ENCODE results near the gene CYP4A22. TPM values are rescaled to one million over a fixed set of nuclear protein-coding genes. Genes with fewer than 3 reads are reported as not detected.

CYP4A22 gene
- total RNA-seq, 1 experiment from 2014 or later, result not detected

GRCh38 chr1:47181955-47182675, 44.9 kb downstream of the CYP4A22 start:
- no peak for DNase-seq (ENCODE audit: low read depth, low spot score)
- CTCF ChIA-PET, result interaction anchor here (1.2 to 1.4 kb wide), 2 partner anchors 11 to 81 kb away, joined by 4 to 5 read pairs; no protein-coding TSS in a partner anchor
- H3K4me3 ChIP-seq (ENCODE audit: low read depth in 2 of 2, low read length in 2 of 2), result no peak overlapping the region
- no peak overlapping the region for H3K27ac ChIP-seq (ENCODE audit: low read length)
- no TSS peak for BruUV-seq (replicated peaks)
- no peaks in the 10 kb centered on the region for H3K36me3 ChIP-seq (ENCODE audit: control insufficient read depth, insufficient read depth, low read length)
- H3K27me3 ChIP-seq (ENCODE audit: control insufficient read depth, insufficient read depth, low read length), result no peaks in the 10 kb centered on the region
- TF ChIP-seq CTCF (IDR thresholded peaks at IDR 0.05) (no peak), TCF7L2 (IDR thresholded peaks at IDR 0.05; ENCODE audit: low read depth, low read length) (no peak), SIN3A (IDR thresholded peaks at IDR 0.05; ENCODE audit: borderline replicate concordance, insufficient read depth, low read depth, low read length) (no peak), REST (IDR thresholded peaks at IDR 0.05; ENCODE audit: insufficient read depth in 1 of 2, low read depth in 2 of 2, low read length in 1 of 2) (0 out of 4 replicates have a peak, but pooled peaks of 1 of the 2 experiments have one; percentile 29), POLR2AphosphoS5 (IDR thresholded peaks at IDR 0.05; ENCODE audit: low read depth, low read length) (no peak)
- H3K4me1 ChIP-seq (ENCODE audit: control insufficient read depth, insufficient read depth, low read length), result no peaks in the 10 kb centered on the region
- intact Hi-C loops (cut with micrococcal nuclease; ENCODE audit: unreplicated experiment) (no loop called here), in situ Hi-C loops (cut with HindIII; ENCODE audit: low pct_unique_long_range_greater_than_20kb, low sequenced_read_pairs) (no loop called here)
- POLR2A ChIA-PET, result no interaction called here
- no peak for ATAC-seq
- no peaks in the 10 kb centered on the region for H3K9me3 ChIP-seq (ENCODE audit: control insufficient read depth, insufficient read depth, low read depth, low read length)

GRCh38 chr1:47182676-47183235, 45.5 kb downstream of the CYP4A22 start:
- POLR2A ChIA-PET, result no interaction called here
- Histone ChIP-seq H3K36me3 (ENCODE audit: control insufficient read depth, insufficient read depth, low read length) (no peaks in the 10 kb centered on the region), H3K27me3 (ENCODE audit: control insufficient read depth, insufficient read depth, low read length) (no peaks in the 10 kb centered on the region), H3K4me1 (ENCODE audit: control insufficient read depth, insufficient read depth, low read length) (no peaks in the 10 kb centered on the region), H3K9me3 (ENCODE audit: control insufficient read depth, insufficient read depth, low read depth, low read length) (no peaks in the 10 kb centered on the region), H3K27ac (ENCODE audit: low read length) (no peak overlapping the region), H3K4me3 (ENCODE audit: low read depth in 2 of 2, low read length in 2 of 2) (no peak overlapping the region)
- CTCF ChIA-PET, result interaction anchor here (1.2 to 1.4 kb wide), 2 partner anchors 11 to 80 kb away, joined by 4 to 5 read pairs; no protein-coding TSS in a partner anchor
- intact Hi-C loops (cut with micrococcal nuclease; ENCODE audit: unreplicated experiment), result no loop called here
- BruUV-seq (replicated peaks), result no TSS peak
- no peak for TF ChIP-seq CTCF (IDR thresholded peaks at IDR 0.05)
- DNase-seq (ENCODE audit: low read depth, low spot score), result no peak
- in situ Hi-C loops (cut with HindIII; ENCODE audit: low pct_unique_long_range_greater_than_20kb, low sequenced_read_pairs), result no loop called here
- ATAC-seq, result no peak

Data from Panc1 (cell line).